ENCODE measurements around the gene TTC1.
"Not testable (repeated sequence)": the region's sequence is repeated elsewhere in the genome, so short reads cannot be mapped to it uniquely, and the experiment has no call there.

TTC1 gene

DNA sequence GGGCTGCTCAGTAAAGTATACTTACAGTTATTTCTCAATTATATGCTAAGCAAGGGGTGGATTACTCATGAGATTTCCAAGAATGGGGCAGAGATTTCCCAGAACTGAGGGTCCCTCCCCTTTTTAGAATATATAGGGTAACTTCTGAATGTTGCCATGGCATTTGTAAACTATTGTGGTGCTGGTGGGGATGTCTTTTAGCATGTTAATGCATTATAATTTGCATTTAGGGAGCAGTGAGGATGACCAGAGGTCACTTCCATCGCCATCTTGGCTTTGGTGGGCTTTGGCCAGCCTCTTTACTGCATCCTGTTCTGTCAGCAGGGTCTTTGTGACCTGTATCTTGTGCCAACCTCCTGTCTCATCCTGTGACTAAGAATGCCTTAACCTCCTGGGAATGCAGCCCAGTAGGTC is 35.5 kb downstream of the TTC1 start:
- DNase-seq, result no peak

DNA sequence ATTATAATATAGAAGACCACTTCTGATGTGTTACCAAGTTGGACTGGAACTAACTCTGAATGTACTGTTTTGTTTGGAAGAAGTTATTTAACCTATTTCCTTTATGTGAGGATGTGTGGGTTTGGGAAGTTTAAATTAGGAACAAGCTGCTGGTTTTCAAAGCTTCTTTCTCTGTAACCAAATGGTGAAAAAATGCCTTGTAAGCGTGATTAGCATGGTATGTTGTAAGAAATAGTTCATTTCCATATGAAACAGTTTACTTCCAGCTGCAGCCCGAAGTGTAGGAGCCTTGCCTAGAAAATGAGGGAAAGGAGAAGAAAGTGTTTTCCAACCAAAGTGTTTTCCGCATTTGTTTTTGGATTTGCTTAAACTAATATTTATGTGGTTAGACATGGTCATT is 36.0 kb downstream of the TTC1 start:
- DNase-seq, result no peak

DNA sequence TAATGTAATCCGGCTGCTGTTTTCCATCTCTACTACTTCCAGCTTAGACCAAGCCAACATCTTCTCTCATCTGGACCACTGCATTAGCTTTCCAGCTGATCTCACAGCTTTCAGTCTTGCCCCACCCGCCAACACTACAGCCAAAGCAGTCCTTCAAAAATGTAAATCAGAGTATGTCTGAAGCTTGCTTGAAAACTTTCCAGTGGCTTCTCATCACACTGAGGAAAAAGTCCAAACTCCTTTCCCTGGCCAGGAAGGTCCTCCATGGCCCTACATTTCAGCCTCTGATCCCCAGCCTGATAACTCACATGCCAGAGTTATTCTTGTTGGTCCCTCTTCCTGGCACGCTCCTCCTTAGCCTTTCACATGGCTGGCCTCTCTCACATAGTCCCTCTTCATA is 38.5 kb downstream of the TTC1 start:
- no peak for DNase-seq

DNA sequence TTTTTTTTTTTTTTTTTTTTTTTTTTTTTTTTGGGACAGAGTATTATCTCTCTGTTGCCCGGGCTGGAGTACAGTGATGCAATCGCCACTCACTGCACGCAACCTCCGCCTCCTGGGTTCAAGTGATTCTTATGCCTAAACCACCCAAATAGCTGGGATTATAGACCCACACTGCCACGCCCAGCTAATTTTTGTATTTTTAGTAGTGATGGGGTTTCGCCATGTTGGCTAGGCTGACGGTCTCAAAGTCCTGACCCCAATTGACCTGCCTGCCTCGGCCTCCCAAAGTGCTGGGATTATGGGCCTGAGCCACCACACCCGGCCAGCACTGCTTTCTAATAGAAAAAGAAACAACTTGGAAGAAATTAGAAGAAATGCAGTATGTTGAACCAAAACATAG is 39.2 kb downstream of the TTC1 start:
- DNase-seq, result no peak

DNA sequence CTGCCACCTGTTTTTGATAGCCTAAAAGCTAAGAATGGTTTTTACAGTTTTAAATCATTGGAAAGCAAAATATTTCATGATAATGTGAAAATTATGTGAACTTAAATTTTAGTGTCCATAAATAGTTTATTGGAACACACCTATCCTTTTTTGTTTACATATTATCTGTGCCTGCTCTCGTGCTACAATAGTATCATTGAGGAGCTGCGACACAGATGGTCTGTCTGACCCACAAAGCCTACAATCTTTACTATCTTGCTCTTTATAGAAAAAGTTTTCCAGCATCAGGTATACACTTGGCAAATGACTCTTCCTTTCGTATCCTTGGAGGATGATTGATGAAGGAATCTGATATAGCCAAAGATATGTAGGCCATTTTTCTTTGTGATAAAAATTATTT is 40.2 kb downstream of the TTC1 start:
- no peak for DNase-seq

DNA sequence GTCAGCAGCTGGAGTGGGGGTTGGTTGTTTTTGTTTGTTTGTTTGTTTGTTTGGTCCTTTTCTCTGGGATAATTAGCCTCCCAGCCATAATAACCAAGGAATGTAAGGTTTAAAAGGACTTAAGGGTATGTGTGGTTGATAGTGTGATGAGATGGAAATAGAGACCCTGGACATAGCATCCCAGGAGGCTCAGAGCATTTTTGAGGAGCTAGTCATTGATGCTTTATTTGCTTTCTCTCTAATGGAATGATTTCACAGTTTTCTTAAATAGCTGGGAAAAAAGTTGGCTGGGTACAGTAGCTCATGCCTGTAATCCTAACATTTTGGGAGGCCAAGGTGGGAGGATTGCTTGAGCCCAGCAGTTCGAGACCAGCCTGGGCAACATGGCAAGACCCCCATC is 45.1 kb downstream of the TTC1 start:
- no peak for DNase-seq

DNA sequence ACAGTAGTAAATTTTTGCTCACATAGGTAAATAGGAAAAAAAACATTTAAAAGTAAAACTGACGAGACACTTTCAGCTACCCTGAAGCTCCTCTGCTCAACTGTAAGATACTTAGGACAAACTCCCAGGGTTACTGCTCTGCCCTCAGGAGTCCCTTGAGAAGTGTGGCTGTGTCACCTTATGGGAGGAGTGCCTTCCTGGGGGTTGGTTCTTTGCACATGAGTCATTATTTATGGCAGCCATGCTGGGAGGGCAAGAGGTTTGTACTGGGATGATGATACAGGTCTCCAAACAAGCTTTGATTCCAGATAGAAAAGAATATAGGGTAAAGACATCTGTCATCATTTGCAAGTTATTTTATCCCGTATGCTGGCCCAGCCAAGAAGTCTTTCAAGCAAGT is 45.9 kb downstream of the TTC1 start:
- DNase-seq, result no peak

DNA sequence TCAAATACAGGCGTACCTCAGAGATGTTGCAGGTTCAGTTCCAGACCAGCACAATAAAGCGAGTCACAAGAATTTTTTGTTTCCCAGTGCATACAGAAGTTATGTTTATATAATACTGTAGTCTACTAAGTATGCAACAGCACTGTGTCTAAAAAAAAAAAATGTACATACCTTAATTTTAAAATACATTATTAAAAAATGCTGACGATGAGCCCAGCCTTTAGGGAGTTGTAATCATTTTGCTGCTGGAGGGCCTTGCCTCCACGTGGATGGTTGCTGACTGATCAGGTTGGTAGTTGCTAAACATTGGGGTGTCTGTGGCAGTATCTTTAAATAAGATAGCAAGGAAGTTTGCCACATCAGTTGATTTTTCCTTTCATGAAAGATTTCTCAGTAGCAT is 48.3 kb downstream of the TTC1 start:
- no peak for DNase-seq

DNA sequence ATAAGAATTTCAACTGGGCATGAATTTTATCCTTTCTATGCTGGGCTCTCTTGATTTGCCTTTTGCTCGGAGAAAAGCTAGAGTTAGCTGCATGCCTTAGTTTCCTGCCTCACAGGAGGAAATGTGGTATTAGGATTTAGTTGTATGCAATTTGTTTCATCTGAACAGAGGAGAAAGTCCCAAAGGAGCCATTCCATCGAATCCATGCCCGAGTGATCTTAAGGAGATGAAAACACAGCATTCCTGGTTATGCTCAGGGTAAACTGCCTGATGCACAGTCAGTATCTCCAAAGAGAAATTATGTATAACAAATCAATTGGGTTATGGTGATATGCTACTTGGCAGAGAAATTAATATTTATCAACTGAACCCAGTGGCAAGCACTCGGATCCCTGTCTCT is 51.1 kb downstream of the TTC1 start:
- no peak for DNase-seq

DNA sequence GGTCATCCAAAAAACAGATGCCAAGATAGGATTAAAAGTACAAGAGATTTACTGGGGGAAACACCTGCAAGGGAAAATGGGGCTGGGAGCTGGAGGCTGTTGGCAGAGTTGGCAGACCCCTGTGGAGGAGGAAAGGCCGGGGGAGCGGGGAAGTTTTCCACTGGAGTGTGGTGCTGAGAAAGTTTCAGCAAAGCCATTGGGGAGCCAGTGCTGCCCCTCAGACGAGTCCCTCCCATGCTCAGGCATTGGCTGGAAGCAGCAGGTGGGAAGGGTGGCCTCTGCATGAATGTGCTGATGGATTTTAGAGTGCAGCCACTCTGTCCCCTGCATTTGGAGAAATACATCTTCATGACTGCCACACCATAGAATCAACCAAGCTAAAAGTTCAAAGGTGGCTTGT is 52.8 kb downstream of the TTC1 start:
- no peak for DNase-seq

DNA sequence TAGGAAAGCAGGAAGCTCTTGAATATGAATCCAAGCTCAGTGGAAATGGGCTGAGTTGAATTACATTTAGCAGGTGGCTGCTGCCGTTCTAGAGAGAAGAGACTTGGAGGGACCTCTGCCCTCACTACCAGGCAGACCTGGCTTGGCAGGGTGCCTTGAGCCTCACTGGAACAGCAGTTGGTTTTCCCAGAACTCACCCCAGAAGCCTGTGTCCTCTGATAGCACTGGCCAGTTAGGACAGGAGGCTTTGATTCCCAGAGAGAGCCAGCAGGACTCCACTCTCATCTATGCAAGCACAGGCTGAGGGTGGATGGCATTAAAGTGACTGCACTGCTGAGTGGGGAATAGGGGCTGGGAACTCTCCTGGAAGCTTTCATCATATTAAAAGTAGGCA is 55.5 kb downstream of the TTC1 start:
- DNase-seq, result no peak

DNA sequence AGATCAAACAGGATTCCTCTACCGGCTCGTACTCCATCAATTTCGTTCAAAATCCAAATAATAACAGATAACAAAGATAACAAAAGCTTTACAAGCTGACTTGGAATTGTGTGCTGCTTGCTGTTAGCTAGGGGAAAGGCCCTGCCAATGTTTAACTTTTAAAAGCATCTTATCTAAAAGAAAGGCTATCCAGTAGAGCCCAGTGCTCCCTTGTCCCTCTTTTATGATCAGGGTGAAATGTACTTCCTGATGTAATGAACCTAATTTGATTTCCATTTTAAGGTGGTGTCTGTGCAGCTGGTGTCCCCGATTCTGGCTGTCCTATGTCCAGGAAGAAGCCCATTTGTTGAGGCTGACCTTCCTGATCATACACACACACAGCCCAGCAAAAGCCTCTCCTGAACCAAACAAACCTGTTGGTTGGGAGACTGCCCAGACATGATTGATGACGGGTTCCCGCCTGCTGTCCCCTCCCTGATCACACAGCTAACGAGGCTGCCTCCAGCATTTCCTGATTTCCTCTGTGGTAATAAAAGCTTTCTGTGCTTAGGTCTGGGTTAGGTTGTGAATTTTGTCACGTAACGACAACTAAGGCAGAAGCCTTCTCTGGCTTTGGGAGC is 56.2 kb downstream of the TTC1 start:
- DNase-seq, result no peak

DNA sequence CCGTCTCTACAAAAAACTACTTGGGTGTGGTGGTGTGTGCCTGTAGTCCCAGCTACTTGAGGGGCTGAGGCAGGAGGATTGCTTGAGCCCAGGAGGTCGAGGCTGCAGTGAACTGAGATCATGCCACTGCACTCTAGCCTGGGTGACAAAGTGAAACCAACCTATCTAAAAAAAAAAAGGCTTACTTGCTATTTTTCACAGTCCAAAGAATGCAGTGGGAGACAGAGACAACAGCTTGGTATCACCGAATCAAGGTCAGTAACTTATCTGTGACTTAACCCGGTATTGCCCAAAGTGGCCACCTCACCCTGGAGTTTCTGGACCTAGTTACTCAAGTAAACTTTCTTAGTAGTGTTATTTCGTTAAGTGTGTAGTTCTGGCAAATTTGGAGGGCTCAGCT is 60.2 kb downstream of the TTC1 start:
- DNase-seq, result not testable (repeated sequence)

DNA sequence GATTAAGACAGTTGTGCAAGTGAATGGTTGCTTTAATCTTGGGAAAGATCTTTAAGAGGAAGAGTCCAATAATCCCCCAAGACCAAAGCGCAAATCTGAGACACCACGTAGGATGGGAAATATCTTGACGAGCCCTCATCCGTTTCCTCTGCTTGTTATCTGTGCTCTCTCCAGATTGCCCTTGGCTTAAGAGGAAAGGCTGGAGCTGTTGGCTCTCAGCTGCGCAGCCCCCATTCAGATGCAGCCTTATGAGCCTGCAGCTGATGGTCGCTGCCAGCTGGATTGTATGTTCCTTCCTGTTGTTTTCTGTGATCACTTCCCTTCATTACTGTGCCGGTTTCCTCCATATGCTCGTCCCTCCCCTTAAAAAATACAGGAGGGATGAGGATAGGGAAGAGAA is 62.6 kb downstream of the TTC1 start:
- no peak for DNase-seq

DNA sequence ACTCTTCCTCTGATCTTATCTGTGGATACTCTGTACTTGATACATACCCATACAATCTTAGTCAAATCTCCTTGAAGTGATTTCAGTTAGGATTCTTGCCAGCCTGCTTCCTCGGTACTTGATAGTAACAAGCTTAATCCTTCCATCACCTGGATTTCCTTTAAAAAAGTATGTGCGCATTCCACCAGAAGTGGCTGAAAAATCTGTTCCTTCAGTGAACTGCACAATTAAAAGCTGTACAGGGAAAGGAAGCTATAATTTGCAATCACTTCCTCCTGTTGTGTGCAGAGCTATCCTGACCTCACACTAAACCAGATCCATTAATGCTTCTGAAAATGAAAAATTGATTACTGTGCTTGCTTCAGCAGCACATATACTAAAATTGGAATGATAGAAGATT is 63.0 kb downstream of the TTC1 start:
- DNase-seq, result no peak

DNA sequence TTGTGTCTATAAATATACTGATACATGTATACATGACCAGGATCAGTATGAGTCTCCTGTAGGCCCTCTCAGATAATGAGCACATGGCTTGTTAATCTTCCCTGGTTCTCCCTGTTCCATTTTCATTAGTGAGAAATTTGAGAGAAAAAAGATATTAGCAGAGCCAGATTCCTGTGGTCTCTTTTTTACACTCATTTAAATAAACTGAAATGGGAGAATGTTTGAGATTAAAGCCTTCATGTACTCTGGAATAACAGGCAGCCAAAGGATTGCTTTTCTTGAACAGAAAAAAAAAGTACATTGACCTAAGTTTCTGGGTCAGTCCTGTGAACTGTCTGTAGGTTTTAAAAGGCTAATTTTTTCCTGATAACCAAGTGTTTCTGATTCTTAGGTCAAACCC is 66.1 kb downstream of the TTC1 start:
- DNase-seq, result no peak

DNA sequence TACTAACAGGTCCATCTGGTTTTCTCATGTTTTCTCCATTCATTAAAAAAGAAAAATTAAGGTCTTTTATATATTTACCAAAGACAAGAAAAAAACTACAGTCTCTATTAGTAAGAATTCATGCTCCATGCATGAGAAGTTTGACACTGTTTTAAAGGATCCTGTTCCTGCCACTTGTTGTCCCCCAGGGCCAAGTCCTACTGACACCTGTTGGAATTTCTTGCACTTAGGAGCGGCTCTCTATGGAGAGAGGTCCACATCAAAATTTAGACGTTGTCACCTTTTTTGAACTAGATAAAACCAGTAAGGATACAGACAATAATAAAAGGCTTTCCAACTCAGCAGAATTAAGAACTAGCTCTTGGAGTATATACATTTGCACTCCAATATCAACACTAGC is 68.1 kb downstream of the TTC1 start:
- no peak for DNase-seq

DNA sequence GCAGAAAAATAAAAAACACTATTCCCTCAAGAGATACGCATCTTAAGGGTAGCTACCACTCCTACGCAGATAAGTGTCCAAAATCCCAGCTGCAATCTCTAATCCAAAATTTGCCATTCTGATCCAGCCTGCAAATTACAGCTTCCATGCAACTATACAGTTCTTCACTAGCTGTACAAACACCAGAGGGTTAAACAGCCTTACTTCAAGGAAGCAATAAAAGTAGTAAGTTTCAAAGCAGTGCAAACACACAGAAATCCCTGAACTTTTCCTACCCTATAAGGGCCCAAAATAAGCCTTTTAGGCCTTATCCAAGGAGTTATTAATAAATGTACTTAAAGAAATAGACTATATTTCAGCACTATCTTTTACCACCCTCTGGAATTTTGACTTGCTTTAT is 70.8 kb downstream of the TTC1 start:
- no peak for DNase-seq

DNA sequence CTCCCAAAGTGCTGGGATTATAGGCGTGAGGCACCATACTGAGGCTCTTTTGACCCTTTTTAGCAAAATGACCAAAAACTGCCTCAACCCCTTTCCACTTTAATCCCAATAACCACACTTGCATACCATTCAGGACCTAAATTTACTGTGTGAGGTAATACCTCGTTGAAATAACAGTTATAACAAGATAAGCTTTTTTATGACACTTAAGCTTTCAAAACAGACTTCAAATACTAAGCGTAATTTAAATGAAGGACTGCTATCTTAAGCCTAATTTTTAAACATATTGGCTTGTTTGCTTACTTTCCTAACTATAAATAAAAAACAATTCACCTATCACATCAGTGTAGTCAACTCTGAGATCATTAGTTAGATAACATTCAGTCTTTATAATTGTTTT is 72.6 kb downstream of the TTC1 start:
- no peak for DNase-seq

DNA sequence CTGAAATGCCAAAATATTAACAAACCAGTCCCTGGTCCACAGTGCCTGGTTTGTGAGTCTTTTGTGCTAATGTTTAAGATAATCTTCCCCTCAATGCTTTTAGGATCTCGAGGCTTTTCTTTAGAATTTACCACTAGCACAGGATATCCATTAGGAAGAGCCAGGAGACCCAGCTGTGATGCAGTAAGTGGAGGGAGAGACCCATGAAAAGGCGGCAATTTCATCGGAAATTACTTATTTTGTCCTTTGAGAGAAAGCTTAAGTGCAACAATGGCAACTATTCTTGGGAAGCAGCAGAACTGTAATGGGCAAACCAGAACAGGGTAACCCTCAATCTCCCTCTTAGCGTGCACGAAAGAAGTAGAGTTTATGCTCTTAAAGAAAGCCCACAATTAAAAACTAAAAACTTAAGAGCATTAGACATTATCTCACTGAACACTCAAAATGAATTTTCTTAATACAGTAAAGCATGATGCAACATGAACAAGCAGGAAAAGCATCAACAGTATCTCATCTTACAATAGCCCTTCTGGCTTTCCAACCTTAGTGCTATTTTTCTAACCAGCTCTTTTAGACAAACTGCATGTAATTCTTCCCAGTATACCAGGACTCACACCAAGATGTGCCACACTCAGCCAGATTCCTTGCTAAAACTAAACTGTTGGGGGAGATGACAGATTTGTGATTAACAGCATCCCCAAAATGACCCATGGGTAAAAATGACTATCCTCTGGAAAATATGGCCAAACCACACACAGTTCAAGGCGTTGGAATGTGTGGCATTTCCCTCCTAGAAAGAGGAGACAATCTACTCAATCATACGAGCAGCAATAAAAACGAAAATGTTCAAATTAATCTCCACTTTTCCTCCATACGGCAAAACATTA is 73.9 kb downstream of the TTC1 start:
- DNase-seq, result no peak

DNA sequence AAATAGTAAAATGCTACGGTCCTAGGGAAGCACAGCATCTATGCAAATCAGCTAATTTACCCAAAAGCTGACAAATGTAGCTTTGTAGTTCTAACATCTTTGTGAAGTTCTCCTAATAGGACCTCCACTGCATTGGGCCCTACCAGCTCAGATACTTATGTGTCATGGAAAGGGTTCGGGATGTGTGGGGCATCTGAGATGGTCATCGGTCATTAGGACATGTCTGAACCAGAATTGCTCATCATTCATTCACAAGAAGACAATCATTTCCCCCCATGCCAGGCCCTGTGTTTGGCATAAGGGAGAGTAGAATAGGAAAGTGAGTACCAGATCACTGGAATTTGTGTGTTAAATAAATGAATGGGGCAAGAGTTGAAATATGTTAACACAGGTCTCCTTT is 74.6 kb downstream of the TTC1 start:
- no peak for DNase-seq

DNA sequence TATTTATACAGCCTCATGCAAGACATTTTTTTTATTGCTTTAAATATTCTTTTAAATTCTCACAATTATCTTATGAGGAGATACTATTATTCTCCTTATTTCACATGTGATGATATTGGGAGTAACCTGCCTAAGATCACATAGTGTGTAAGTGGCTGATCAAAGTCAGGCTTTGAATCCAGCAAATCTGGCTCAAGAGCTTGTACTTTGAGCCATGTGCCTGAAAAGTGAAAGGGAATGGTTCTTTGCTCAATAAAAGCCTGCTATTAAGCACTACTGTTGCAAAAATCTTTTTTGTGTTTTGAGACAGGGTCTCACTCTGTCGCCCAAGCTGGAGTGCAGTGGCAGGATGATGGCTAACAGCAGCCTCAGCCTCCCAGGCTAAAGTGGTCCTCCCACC is 75.2 kb downstream of the TTC1 start:
- no peak for DNase-seq

DNA sequence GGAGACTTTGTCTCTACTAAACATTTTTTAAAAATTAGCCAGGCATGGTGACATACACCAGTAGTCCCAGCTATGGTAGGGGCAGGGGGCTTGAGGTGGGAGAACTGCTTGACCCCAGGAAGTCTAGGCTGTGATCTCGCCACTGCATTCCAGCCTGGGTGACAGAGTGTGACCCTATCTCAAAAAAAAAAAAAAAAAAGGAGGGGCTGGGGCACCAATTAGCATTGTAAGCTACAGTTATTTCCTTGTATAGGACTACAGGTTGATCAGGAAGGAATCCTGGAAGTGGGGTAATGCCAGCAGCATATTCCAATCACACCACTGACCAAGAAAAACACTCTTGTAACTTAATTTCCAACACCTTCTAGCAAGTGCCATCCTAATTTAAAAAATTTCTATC is 78.3 kb downstream of the TTC1 start:
- DNase-seq, result no peak

DNA sequence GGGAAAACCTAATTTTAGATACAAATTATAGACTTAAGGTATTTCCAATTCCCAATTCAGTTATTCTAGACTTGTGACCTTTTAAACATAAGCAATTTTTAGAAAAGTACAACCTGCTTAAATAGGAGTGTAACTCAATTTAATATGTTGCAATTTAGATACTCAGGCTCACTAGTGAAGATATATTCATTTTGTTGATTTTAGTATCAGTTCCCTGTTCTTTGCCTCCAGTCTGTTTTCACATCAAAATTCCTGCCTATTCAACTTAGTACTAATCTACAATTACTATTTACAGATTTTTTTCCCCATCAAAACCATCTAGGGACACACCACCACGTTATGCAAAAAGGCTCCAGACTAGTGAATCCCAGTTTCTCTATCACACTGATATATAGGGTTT is 79.9 kb downstream of the TTC1 start:
- DNase-seq, result no peak

DNA sequence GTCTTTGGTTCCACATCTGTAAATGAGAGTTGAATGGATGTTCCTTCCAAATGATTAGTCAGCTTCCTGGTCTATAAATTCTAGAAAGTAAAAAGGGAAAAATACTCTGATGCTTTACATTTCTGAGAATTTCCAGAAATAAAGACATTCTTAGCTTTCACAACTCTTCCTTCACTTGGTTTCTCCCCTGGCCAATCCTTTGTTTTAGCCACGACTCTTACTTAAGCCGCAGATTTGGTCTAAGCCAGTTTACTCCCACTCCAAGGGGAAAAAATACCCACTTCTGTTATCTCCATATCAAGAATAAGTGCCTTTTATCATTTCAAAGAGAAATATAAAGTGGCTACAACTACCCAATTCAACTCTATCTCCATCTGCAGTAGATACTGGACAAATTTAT is 80.6 kb downstream of the TTC1 start:
- DNase-seq, result no peak

Measured in NCI-H1105 (cell line).